ENCODE results near the gene RTN3.

RTN3 gene

GRCh38 chr11:63745304-63746170, 64.2 kb downstream of the RTN3 start:
- DNase-seq (ENCODE audit: low spot score), result peak; percentile 48

GRCh38 chr11:63747011-63747410, 65.7 kb downstream of the RTN3 start:
- DNase-seq (ENCODE audit: low spot score), result no peak

- no peak for DNase-seq (ENCODE audit: low spot score)
These were observed 68.3 kb downstream of the RTN3 start for GRCh38 chr11:63749624-63750023.

GRCh38 chr11:63756919-63757761, 75.8 kb downstream of the RTN3 start:
- no peak for DNase-seq (ENCODE audit: low spot score)

- DNase-seq (ENCODE audit: low spot score), result no peak
These were observed 79.3 kb downstream of the RTN3 start for GRCh38 chr11:63760487-63761079.

- DNase-seq (ENCODE audit: low spot score), result no peak
These were observed 79.9 kb downstream of the RTN3 start for GRCh38 chr11:63761188-63761587.

- peak; percentile 62 for DNase-seq (ENCODE audit: low spot score)
These were observed 80.8 kb downstream of the RTN3 start for GRCh38 chr11:63761931-63762653.

GRCh38 chr11:63762654-63763495, 81.6 kb downstream of the RTN3 start:
- peak; percentile 35 for DNase-seq (ENCODE audit: low spot score)

- DNase-seq (ENCODE audit: low spot score), result peak; percentile 54
These were observed 82.4 kb downstream of the RTN3 start for GRCh38 chr11:63763496-63764339.

GRCh38 chr11:63764340-63764678, 83.0 kb downstream of the RTN3 start:
- no peak for DNase-seq (ENCODE audit: low spot score)

GRCh38 chr11:63764679-63765647, 83.7 kb downstream of the RTN3 start:
- DNase-seq (ENCODE audit: low spot score), result no peak

- DNase-seq (ENCODE audit: low spot score), result no peak
These were observed 84.5 kb downstream of the RTN3 start for GRCh38 chr11:63765688-63766241.

- DNase-seq (ENCODE audit: low spot score), result no peak
These were observed 85.4 kb downstream of the RTN3 start for GRCh38 chr11:63766531-63767235.

- no peak for DNase-seq (ENCODE audit: low spot score)
These were observed 85.9 kb downstream of the RTN3 start for GRCh38 chr11:63767267-63767564.

- DNase-seq (ENCODE audit: low spot score), result peak; percentile 81
These were observed 86.4 kb downstream of the RTN3 start for GRCh38 chr11:63767565-63768236.

- DNase-seq (ENCODE audit: low spot score), result peak; percentile 79
These were observed 87.1 kb downstream of the RTN3 start, which contains the start of gene ZFTA for GRCh38 chr11:63768237-63769041. Gene ZFTA, minus strand, starts transcription at chr11:63768775. Its CDS starts 153 bp downstream, at chr11:63768622.

Measured in RKO (cell line).